Keratinocyte (primary cell): ENCODE data around the gene WNT7A. TPM values are rescaled to one million over a fixed set of nuclear protein-coding genes. Genes with fewer than 3 reads are reported as not detected.

Source experiments
- DNase-seq: peaks from one replicate; pipeline ENCODE4 v3.0.0-alpha.2; 2011; ENCODE audit warnings: low read depth, missing footprints, low spot score
- FAIRE-seq: peaks from 2 replicates; lab custom pipeline; 2011; peaks lifted over from hg19 to GRCh38; lab: Jason Lieb, UNC
- H2AFZ ChIP-seq: 2 replicates; pipeline ENCODE4 v1.6.0; 2012; ENCODE audit warnings: low read length, control low read depth, inconsistent platforms; ENCODE audit not compliant: control insufficient read depth
- H3K27ac ChIP-seq: 2 replicates; pipeline ENCODE4 v1.5.1; 2011; ENCODE audit warnings: low read length; ENCODE audit not compliant: control insufficient read depth, insufficient read depth
- H3K27me3 ChIP-seq: 3 replicates; pipeline ENCODE4 v1.6.0; 2011; ENCODE audit warnings: low read length; ENCODE audit not compliant: control insufficient read depth, insufficient read depth; ENCODE audit errors: extremely low read depth
- H3K36me3 ChIP-seq, 2 experiments: 2 replicates in 1 of 2; 3 replicates in 1 of 2; pipeline ENCODE4 v1.5.1; 2011; ENCODE audit warnings: low read length in 2 of 2, mild to moderate bottlenecking in 1 of 2; ENCODE audit not compliant: control insufficient read depth in 2 of 2, insufficient read depth in 2 of 2; ENCODE audit errors: extremely low read depth in 1 of 2
- H3K4me1 ChIP-seq: 3 replicates; pipeline ENCODE4 v1.5.1; 2011; ENCODE audit warnings: low read length; ENCODE audit not compliant: control insufficient read depth, insufficient read depth; ENCODE audit errors: extremely low read depth
- H3K4me2 ChIP-seq: 3 replicates; pipeline ENCODE4 v1.6.0; 2011; ENCODE audit warnings: low read depth, low read length; ENCODE audit not compliant: control insufficient read depth, insufficient read depth; ENCODE audit errors: extremely low read depth
- H3K4me3 ChIP-seq, 3 experiments: fragments of 200-600 bp in 1 of 3; sonication (generic) in 1 of 3; 2 replicates in 2 of 3; 3 replicates in 1 of 3; pipeline ENCODE4 v1.5.1; 2011 to 2016; ENCODE audit warnings: low read length in 3 of 3, mild to moderate bottlenecking in 3 of 3, control low read depth in 2 of 3, inconsistent platforms in 1 of 3, low read depth in 1 of 3, mixed read lengths in 1 of 3, mixed run types in 1 of 3, moderate library complexity in 1 of 3; ENCODE audit not compliant: control insufficient read depth in 2 of 3, insufficient read depth in 2 of 3; ENCODE audit errors: extremely low read depth in 1 of 3
- H3K79me2 ChIP-seq: 2 replicates; pipeline ENCODE4 v1.6.0; 2012; ENCODE audit warnings: low read length; ENCODE audit not compliant: control insufficient read depth, insufficient read depth
- H3K9ac ChIP-seq: 3 replicates; pipeline ENCODE4 v1.6.0; 2011; ENCODE audit warnings: low read length; ENCODE audit not compliant: control insufficient read depth, insufficient read depth; ENCODE audit errors: extremely low read depth
- H3K9me1 ChIP-seq: 3 replicates; pipeline ENCODE4 v1.6.0; 2011; ENCODE audit warnings: low read length; ENCODE audit not compliant: control insufficient read depth, insufficient read depth; ENCODE audit errors: extremely low read depth
- H3K9me3 ChIP-seq: 2 replicates; pipeline ENCODE4 v1.5.1; 2012; ENCODE audit warnings: low read depth, low read length; ENCODE audit not compliant: control insufficient read depth
- H4K20me1 ChIP-seq: 3 replicates; pipeline ENCODE4 v1.6.0; 2011; ENCODE audit warnings: low read length; ENCODE audit not compliant: control insufficient read depth, insufficient read depth; ENCODE audit errors: extremely low read depth
- CTCF ChIP-seq, 3 experiments: IDR thresholded peaks in 1 of 3; conservative IDR thresholded peaks in 1 of 3; optimal IDR thresholded peaks in 1 of 3; 2 replicates in 2 of 3; 3 replicates in 1 of 3; pipeline versions ENCODE3 to v1.5.1; 2011; ENCODE audit warnings: low read length in 3 of 3, mild to moderate bottlenecking in 3 of 3, moderate library complexity in 2 of 3, control low read depth in 1 of 3, inconsistent platforms in 1 of 3; ENCODE audit not compliant: insufficient read depth in 2 of 3; ENCODE audit errors: extremely low read depth in 1 of 3
- EZH2 ChIP-seq: IDR thresholded peaks from one replicate; pipeline ENCODE4 v1.6.1; 2012; ENCODE audit warnings: inconsistent platforms, mild to moderate bottlenecking, low read length, moderate library complexity
- dilution Hi-C: fragments of 300-500 bp; cut with MboI; formaldehyde crosslinking; loops from one replicate; pipeline ENCODE4 v1.7.0; 2020; ENCODE audit warnings: low sequenced_read_pairs; ENCODE audit not compliant: extremely low pct_ligation_motif_present
- polyA plus RNA-seq, 5 experiments: library from polyadenylated mRNA; depleted of rRNA in 3 of 5; stranded (reverse) in 3 of 5; stranded (forward) in 1 of 5; unstranded in 1 of 5; fragments of >200 nt; gene quantifications; 1 replicate in 1 of 5; 2 replicates in 3 of 5; 3 replicates in 1 of 5; pipeline versions ENCODE4 v1.2.1 to v1.2.3, GENCODE V29; 2011 to 2012; ENCODE audit warnings: missing spikeins in 2 of 5, low read depth in 1 of 5, low replicate concordance in 1 of 5

WNT7A gene
- polyA plus RNA-seq, 1 donor (not counting 4 experiments of a cell fraction or from before 2014, with no cell fraction given) = 20.3 TPM

- dilution Hi-C loops = no loop called here
- Histone ChIP-seq H3K79me2 (no peaks in the 10 kb centered on the region), H4K20me1 (no peaks in the 10 kb centered on the region), H3K9me3 (no peaks in the 10 kb centered on the region), H3K4me2 (no peak overlapping the region), H3K9ac (no peak overlapping the region), H2AFZ (no peak overlapping the region), H3K9me1 (no peaks in the 10 kb centered on the region), H3K4me1 (no peaks in the 10 kb centered on the region), H3K27ac (no peak overlapping the region), H3K36me3 (no peaks in the 10 kb centered on the region), H3K27me3 (peaks cover 22% of the 10 kb centered on the region), H3K4me3 (no peak overlapping the region)
- FAIRE-seq (no peak), DNase-seq (no peak)
- TF ChIP-seq EZH2 = no peak
- TF ChIP-seq CTCF (optimal IDR thresholded peaks at IDR 0.05 in 1 of 3, IDR thresholded peaks at IDR 0.05 in 1 of 3, conservative IDR thresholded peaks at IDR 0.05 in 1 of 3; ENCODE audit: extremely low read depth in 1 of 3, insufficient read depth in 2 of 3, low read length in 3 of 3) = no peak
Observed at GRCh38 chr3:13794322-13794721, 85.5 kb downstream of the WNT7A start.

GRCh38 chr3:13793451-13793850 is 86.4 kb downstream of the WNT7A start:
- H3K27ac ChIP-seq = no peak overlapping the region
- H3K27me3 ChIP-seq = peaks cover 23% of the 10 kb centered on the region
- no peaks in the 10 kb centered on the region for H3K9me3 ChIP-seq
- no peaks in the 10 kb centered on the region for H3K9me1 ChIP-seq
- FAIRE-seq (no peak), DNase-seq (no peak)
- H3K79me2 ChIP-seq = no peaks in the 10 kb centered on the region
- TF ChIP-seq CTCF (optimal IDR thresholded peaks at IDR 0.05 in 1 of 3, IDR thresholded peaks at IDR 0.05 in 1 of 3, conservative IDR thresholded peaks at IDR 0.05 in 1 of 3; ENCODE audit: extremely low read depth in 1 of 3, insufficient read depth in 2 of 3, low read length in 3 of 3) (no peak), EZH2 (no peak)
- no peak overlapping the region for H2AFZ ChIP-seq
- dilution Hi-C loops = no loop called here
- H3K9ac ChIP-seq = no peak overlapping the region
- H3K4me2 ChIP-seq = no peak overlapping the region
- H4K20me1 ChIP-seq = no peaks in the 10 kb centered on the region
- H3K4me1 ChIP-seq = no peaks in the 10 kb centered on the region
- H3K4me3 ChIP-seq = no peak overlapping the region
- H3K36me3 ChIP-seq = no peaks in the 10 kb centered on the region
